NT2/D1 (cell line): Measurements from ENCODE around the gene PRR14L.
"Not testable (repeated sequence)": the region's sequence is repeated elsewhere in the genome, so short reads cannot be mapped to it uniquely, and the experiment has no call there.

Experiments
- YY1 ChIP-seq: IDR thresholded peaks from 2 replicates; pipeline ENCODE4 v1.6.1; 2011; ENCODE audit not compliant: insufficient read length, insufficient read depth
- ZNF274 ChIP-seq: IDR thresholded peaks from 2 replicates; pipeline ENCODE4 v1.6.1; 2011; ENCODE audit warnings: mild to moderate bottlenecking, low read depth, low read length

DNA sequence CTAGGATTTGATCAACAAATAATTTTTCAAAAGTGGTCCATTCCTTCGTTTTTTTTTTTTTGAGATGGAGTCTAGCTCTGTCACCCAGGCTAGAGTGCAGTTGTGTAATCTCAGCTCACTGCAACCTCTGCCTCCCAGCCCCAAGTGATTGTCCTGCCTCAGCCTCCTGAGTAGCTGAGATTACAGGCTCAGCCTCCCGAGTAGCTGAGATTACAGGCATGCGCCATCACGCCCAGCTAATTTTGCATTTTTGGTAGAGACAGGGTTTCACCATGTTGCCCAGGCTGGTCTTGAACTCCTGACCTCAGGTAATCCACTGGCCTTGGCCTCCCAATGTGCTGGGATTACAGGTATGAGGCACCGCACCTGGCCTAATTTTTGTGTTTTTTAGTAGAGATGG is 8.9 kb upstream of the PRR14L start:
- TF ChIP-seq YY1, ZNF274: not testable (repeated sequence)
